CD4-positive, CD25-positive, alpha-beta regulatory T cell (primary cell): ENCODE results near the gene BGLAP. TPM values are rescaled to one million over a fixed set of nuclear protein-coding genes. Genes with fewer than 3 reads are reported as not detected.
"Not testable (repeated sequence)": the region's sequence is repeated elsewhere in the genome, so short reads cannot be mapped to it uniquely, and the experiment has no call there.

Experiments used
- ATAC-seq, 2 donors: fragments of 150-1000 bp; cut with Tn5 transposase; one replicate each; pipeline ENCODE4 v1.10.0; 2021; ENCODE audit warnings: low read depth in 2 of 2, moderate number of reproducible peaks in 2 of 2, moderate library complexity in 1 of 2
- DNase-seq, 3 donors: peaks; one replicate each; pipeline versions ENCODE4 v3.0.0 to v3.0.0-alpha.2; 2012 to 2022; ENCODE audit warnings: mixed read lengths in 1 of 3
- H3K27ac ChIP-seq: one replicate; pipeline ENCODE4 v1.7.0; 2013; ENCODE audit warnings: mild to moderate bottlenecking, low read length; ENCODE audit not compliant: insufficient read depth, poor library complexity, severe bottlenecking
- H3K27me3 ChIP-seq: one replicate; pipeline ENCODE4 v1.7.0; 2013; ENCODE audit warnings: low read length; ENCODE audit not compliant: control insufficient read depth, insufficient read depth
- H3K36me3 ChIP-seq: one replicate; pipeline ENCODE4 v1.7.0; 2013; ENCODE audit warnings: mild to moderate bottlenecking, low read length, moderate library complexity; ENCODE audit not compliant: control insufficient read depth, insufficient read depth
- H3K4me1 ChIP-seq: 2 replicates; pipeline ENCODE4 v1.7.0; 2013; ENCODE audit warnings: mild to moderate bottlenecking, low read length; ENCODE audit not compliant: insufficient read depth, control insufficient read depth, poor library complexity, severe bottlenecking
- H3K4me3 ChIP-seq: one replicate; pipeline ENCODE4 v1.7.0; 2013; ENCODE audit warnings: low read depth, mild to moderate bottlenecking, low read length, moderate library complexity
- H3K9me3 ChIP-seq, 2 experiments: 1 replicate in 1 of 2; 2 replicates in 1 of 2; pipeline ENCODE4 v1.7.0; 2013; ENCODE audit warnings: low read length in 2 of 2, mild to moderate bottlenecking in 1 of 2, moderate library complexity in 1 of 2; ENCODE audit not compliant: control insufficient read depth in 2 of 2
- H3K27ac Mint-ChIP-seq, 3 donors: one replicate each; pipeline ENCODE4 v1.8.0; 2020 to 2022; ENCODE audit warnings: mild to moderate bottlenecking in 3 of 3, mixed read lengths in 3 of 3, moderate library complexity in 2 of 3
- H3K27me3 Mint-ChIP-seq: one replicate; pipeline ENCODE4 v1.8.0; 2022; ENCODE audit warnings: mild to moderate bottlenecking, mixed read lengths
- H3K36me3 Mint-ChIP-seq: one replicate; pipeline ENCODE4 v1.8.0; 2020; ENCODE audit warnings: mixed read lengths
- H3K4me1 Mint-ChIP-seq, 4 donors: one replicate each; pipeline ENCODE4 v1.8.0; 2020 to 2022; ENCODE audit warnings: mixed read lengths in 4 of 4, mild to moderate bottlenecking in 1 of 4
- H3K4me3 Mint-ChIP-seq, 4 donors: one replicate each; pipeline ENCODE4 v1.8.0; 2020 to 2022; ENCODE audit warnings: mild to moderate bottlenecking in 4 of 4, mixed read lengths in 4 of 4, moderate library complexity in 3 of 4
- H3K9me3 Mint-ChIP-seq, 7 donors: one replicate each; pipeline ENCODE4 v1.8.0; 2020 to 2022; ENCODE audit warnings: mixed read lengths in 7 of 7, mild to moderate bottlenecking in 3 of 7, moderate library complexity in 2 of 7
- polyA plus RNA-seq, 4 donors: library from polyadenylated mRNA; unstranded; fragments of 300-500 nt; fragmentation: Illumina TruSeq; gene quantifications; one replicate each; pipeline ENCODE4 v1.2.3, GENCODE V29; 2021
- total RNA-seq: library from RNA; stranded (reverse); gene quantifications from one replicate; pipeline ENCODE4 v1.2.3, GENCODE V29; 2022

Gene BGLAP
- total and polyA plus RNA-seq, 5 donors from 2014 or later = 1.1 TPM; not detected in 4

GRCh38 chr1:156214024-156214748 lies 27.8 kb upstream of the BGLAP start:
- Histone ChIP-seq H3K4me1 (peaks cover 41% of the 10 kb centered on the region), H3K27ac (peak overlapping the region; percentile 98), H3K4me3 (peak overlapping the region; percentile 88), H3K9me3 (no peaks in the 10 kb centered on the region), H3K27me3 (no peaks in the 10 kb centered on the region), H3K36me3 (peaks cover 10% of the 10 kb centered on the region)
- ATAC-seq (no peak), DNase-seq (peak in 1 of 3 donors; percentile 34)
- H3K4me3 Mint-ChIP-seq = peak overlapping the region; percentile 82 to 99 (median 84)
- H3K9me3 Mint-ChIP-seq = no peaks in the 10 kb centered on the region
- peaks cover 15% of the 10 kb centered on the region for H3K36me3 Mint-ChIP-seq
- no peaks in the 10 kb centered on the region for H3K27me3 Mint-ChIP-seq
- H3K4me1 Mint-ChIP-seq = peaks cover 11 to 55% (median 26%) of the 10 kb centered on the region in 4 donors
- H3K27ac Mint-ChIP-seq = peak overlapping the region; percentile 82 to 100 (median 94)

- not testable (repeated sequence) for H3K27ac ChIP-seq, H3K9me3 Mint-ChIP-seq, ATAC-seq, DNase-seq, H3K27me3 ChIP-seq, H3K36me3 ChIP-seq, H3K27ac Mint-ChIP-seq, H3K9me3 ChIP-seq, H3K4me3 ChIP-seq, H3K27me3 Mint-ChIP-seq
- Mint-ChIP-seq H3K4me1 (peaks cover 20 to 68% (median 36%) of the 10 kb centered on the region in 4 donors), H3K4me3 (peak overlapping the region in 1 of 4 donors; percentile 71), H3K36me3 (peaks cover 15% of the 10 kb centered on the region)
- H3K4me1 ChIP-seq = peaks cover 44% of the 10 kb centered on the region
Measured at GRCh38 chr1:156216361-156217086, 25.5 kb upstream of the BGLAP start.

- Mint-ChIP-seq H3K4me1 (peaks cover 26 to 73% (median 37%) of the 10 kb centered on the region in 4 donors), H3K4me3 (peak overlapping the region; percentile 50 to 92 (median 69)), H3K27ac (peak overlapping the region; percentile 81 to 98 (median 93)), H3K27me3 (no peaks in the 10 kb centered on the region), H3K36me3 (peaks cover 26% of the 10 kb centered on the region), H3K9me3 (no peaks in the 10 kb centered on the region)
- H3K4me1 ChIP-seq = peaks cover 37% of the 10 kb centered on the region
- H3K27me3 ChIP-seq = no peaks in the 10 kb centered on the region
- peaks cover 20% of the 10 kb centered on the region for H3K36me3 ChIP-seq
- ATAC-seq (peak; percentile 63 to 67), DNase-seq (peak in 1 of 3 donors; percentile 91)
- H3K4me3 ChIP-seq = peak overlapping the region; percentile 72
- H3K27ac ChIP-seq = peak overlapping the region; percentile 70
- H3K9me3 ChIP-seq = no peaks in the 10 kb centered on the region
Measured at GRCh38 chr1:156217871-156218270, 24.1 kb upstream of the BGLAP start.

- ATAC-seq (no peak), DNase-seq (no peak)
- H3K27me3 Mint-ChIP-seq = no peaks in the 10 kb centered on the region
- Histone ChIP-seq H3K36me3 (peaks cover 34% of the 10 kb centered on the region), H3K27ac (no peak overlapping the region), H3K4me3 (no peak overlapping the region), H3K4me1 (peaks cover 28% of the 10 kb centered on the region), H3K27me3 (no peaks in the 10 kb centered on the region), H3K9me3 (no peaks in the 10 kb centered on the region)
- peak overlapping the region in 2 of 3 donors; percentile 56 to 74 for H3K27ac Mint-ChIP-seq
- peaks cover 34% of the 10 kb centered on the region for H3K36me3 Mint-ChIP-seq
- H3K4me1 Mint-ChIP-seq = peaks cover 22 to 60% (median 36%) of the 10 kb centered on the region in 4 donors
- no peaks in the 10 kb centered on the region for H3K9me3 Mint-ChIP-seq
- H3K4me3 Mint-ChIP-seq = peak overlapping the region in 1 of 4 donors; percentile 31
Measured at GRCh38 chr1:156220226-156220625, 21.8 kb upstream of the BGLAP start.

- Mint-ChIP-seq H3K4me1 (peaks cover 31 to 59% (median 45%) of the 10 kb centered on the region in 4 donors), H3K36me3 (peaks cover 42% of the 10 kb centered on the region), H3K27ac (peak overlapping the region; percentile 54 to 85 (median 63)), H3K27me3 (no peaks in the 10 kb centered on the region), H3K4me3 (peak overlapping the region in 1 of 4 donors; percentile 57), H3K9me3 (no peaks in the 10 kb centered on the region)
- Histone ChIP-seq H3K27ac (no peak overlapping the region), H3K4me3 (no peak overlapping the region), H3K27me3 (no peaks in the 10 kb centered on the region), H3K9me3 (no peaks in the 10 kb centered on the region), H3K36me3 (peaks cover 38% of the 10 kb centered on the region), H3K4me1 (peaks cover 30% of the 10 kb centered on the region)
- DNase-seq (no peak), ATAC-seq (no peak)
Measured at GRCh38 chr1:156221986-156222692, 19.8 kb upstream of the BGLAP start.

GRCh38 chr1:156225677-156226014 lies 16.3 kb upstream of the BGLAP start:
- Histone ChIP-seq H3K27ac (peak overlapping the region; percentile 43), H3K4me1 (peaks cover 11% of the 10 kb centered on the region), H3K9me3 (no peaks in the 10 kb centered on the region), H3K4me3 (no peak overlapping the region), H3K36me3 (peaks cover 47% of the 10 kb centered on the region), H3K27me3 (no peaks in the 10 kb centered on the region)
- ATAC-seq (no peak), DNase-seq (no peak)
- Mint-ChIP-seq H3K9me3 (no peaks in the 10 kb centered on the region), H3K27ac (peak overlapping the region; percentile 45 to 94 (median 72)), H3K4me1 (peaks cover 30 to 38% (median 31%) of the 10 kb centered on the region in 4 donors), H3K36me3 (peaks cover 48% of the 10 kb centered on the region), H3K27me3 (no peaks in the 10 kb centered on the region), H3K4me3 (peak overlapping the region in 1 of 4 donors; percentile 5)

- no peak overlapping the region for H3K4me3 Mint-ChIP-seq
- Histone ChIP-seq H3K4me3 (no peak overlapping the region), H3K27me3 (no peaks in the 10 kb centered on the region), H3K9me3 (no peaks in the 10 kb centered on the region), H3K27ac (peak overlapping the region; percentile 43), H3K36me3 (peaks cover 42% of the 10 kb centered on the region), H3K4me1 (peaks cover 11% of the 10 kb centered on the region)
- H3K27ac Mint-ChIP-seq = peak overlapping the region in 2 of 3 donors; percentile 2 to 89
- DNase-seq (peak in 1 of 3 donors; percentile 60), ATAC-seq (no peak)
- no peaks in the 10 kb centered on the region for H3K9me3 Mint-ChIP-seq
- peaks cover 26 to 35% (median 28%) of the 10 kb centered on the region in 4 donors for H3K4me1 Mint-ChIP-seq
- no peaks in the 10 kb centered on the region for H3K27me3 Mint-ChIP-seq
- H3K36me3 Mint-ChIP-seq = peaks cover 45% of the 10 kb centered on the region
Measured at GRCh38 chr1:156226116-156226538, 15.9 kb upstream of the BGLAP start.
